Cardiac muscle cell (in vitro differentiated cells and primary cell): ENCODE data around the gene PSKH1. TPM values are rescaled to one million over a fixed set of nuclear protein-coding genes. Genes with fewer than 3 reads are reported as not detected.
A peak's percentile ranks its signal among the peaks of the same experiment; 100 is the strongest.
"Not testable (repeated sequence)": the region's sequence is repeated elsewhere in the genome, so short reads cannot be mapped to it uniquely, and the experiment has no call there.

Experiments
- DNase-seq, 2 donors: peaks; one replicate each; pipeline versions ENCODE4 v3.0.0 to v3.0.0-alpha.2; 2010 to 2017; ENCODE audit warnings: low read depth in 1 of 2, low spot score in 1 of 2
- H3K27ac ChIP-seq: fragments of 200-600 bp; sonication (generic); 2 replicates; pipeline ENCODE4 v1.5.1; 2016
- H3K27me3 ChIP-seq: fragments of 200-600 bp; sonication (generic); 2 replicates; pipeline ENCODE4 v1.6.0; 2016; ENCODE audit warnings: control low read depth
- H3K36me3 ChIP-seq: fragments of 200-600 bp; sonication (generic); 2 replicates; pipeline ENCODE4 v1.5.1; 2016; ENCODE audit warnings: control low read depth
- H3K4me1 ChIP-seq: fragments of 200-600 bp; sonication (generic); 2 replicates; pipeline ENCODE4 v1.8.1; 2017; ENCODE audit warnings: low read depth, mild to moderate bottlenecking, mixed run types
- H3K4me3 ChIP-seq: fragments of 200-600 bp; sonication (generic); 2 replicates; pipeline ENCODE4 v1.5.1; 2016; ENCODE audit warnings: mild to moderate bottlenecking
- H3K9me3 ChIP-seq: fragments of 200-600 bp; sonication (generic); 2 replicates; pipeline ENCODE4 v1.5.1; 2017; ENCODE audit warnings: low read depth, mild to moderate bottlenecking, control low read depth
- CTCF ChIP-seq: IDR thresholded peaks from 2 replicates; pipeline ENCODE4 v1.5.1; 2012; ENCODE audit warnings: low read depth, mild to moderate bottlenecking, low read length
- polyA plus RNA-seq: library from polyadenylated mRNA; unstranded; fragments of >200 nt; fragmentation: Nextera tagmentation; extraction: Ambion mirVana; gene quantifications from 2 replicates; pipeline ENCODE4 v1.2.1, GENCODE V29; 2016
- total RNA-seq: library from RNA; depleted of rRNA; stranded (reverse); fragments of >200 nt; gene quantifications from 2 replicates; pipeline ENCODE4 v1.2.3, GENCODE V29; 2016

The PSKH1 gene
- total and polyA plus RNA-seq, 2 experiments from 2014 or later = 31.0 to 48.8 TPM

GRCh38 chr16:67968400-67969253 is 75.6 kb downstream of the PSKH1 start, which contains the start of gene SLC12A4:
SLC12A4 (minus strand) TSS chr16:67968637; CDS start chr16:67968553, 84 bp downstream.
- Histone ChIP-seq H3K36me3 (no peaks in the 10 kb centered on the region), H3K27me3 (no peaks in the 10 kb centered on the region), H3K27ac (peak within 1 kb of the TSS; percentile 56), H3K9me3 (no peaks in the 10 kb centered on the region), H3K4me1 (peaks cover 7% of the 10 kb centered on the region), H3K4me3 (peak within 1 kb of the TSS; percentile 81)
- TF ChIP-seq CTCF = no peak
- DNase-seq = peak; percentile 82 to 85

GRCh38 chr16:67969254-67970039 is 76.4 kb downstream of the PSKH1 start:
- Histone ChIP-seq H3K9me3 (no peaks in the 10 kb centered on the region), H3K27ac (no peak overlapping the region), H3K27me3 (no peaks in the 10 kb centered on the region), H3K36me3 (no peaks in the 10 kb centered on the region), H3K4me3 (no peak overlapping the region), H3K4me1 (peaks cover 7% of the 10 kb centered on the region)
- TF ChIP-seq CTCF = no peak
- no peak for DNase-seq

GRCh38 chr16:67971111-67971510 is 78.1 kb downstream of the PSKH1 start:
- H3K27ac ChIP-seq = no peak overlapping the region
- no peaks in the 10 kb centered on the region for H3K4me1 ChIP-seq
- H3K36me3 ChIP-seq = no peaks in the 10 kb centered on the region
- TF ChIP-seq CTCF = no peak
- H3K4me3 ChIP-seq = no peak overlapping the region
- H3K27me3 ChIP-seq = no peaks in the 10 kb centered on the region
- DNase-seq = no peak
- H3K9me3 ChIP-seq = no peaks in the 10 kb centered on the region

- H3K36me3 ChIP-seq, H3K27ac ChIP-seq, H3K4me1 ChIP-seq, DNase-seq, H3K4me3 ChIP-seq, H3K27me3 ChIP-seq, H3K9me3 ChIP-seq: not testable (repeated sequence)
These were observed 79.2 kb downstream of the PSKH1 start for GRCh38 chr16:67972285-67972684.

GRCh38 chr16:67975321-67976105 is 82.5 kb downstream of the PSKH1 start:
- Histone ChIP-seq H3K27ac (no peak overlapping the region), H3K36me3 (no peaks in the 10 kb centered on the region), H3K9me3 (no peaks in the 10 kb centered on the region), H3K4me3 (no peak overlapping the region), H3K27me3 (peaks cover 3% of the 10 kb centered on the region), H3K4me1 (peaks cover 8% of the 10 kb centered on the region)
- TF ChIP-seq CTCF = no peak
- no peak for DNase-seq
